Breast epithelium (tissue), 3 donors: ENCODE measurements around the gene BSN.

ENCODE experiments used
- CTCF ChIP-seq, 3 donors: fragments of 450-650 bp; IDR thresholded peaks; one replicate each; pipeline ENCODE4 v1.5.1; 2016 to 2017; ENCODE audit warnings: antibody characterized with exemption in 3 of 3, mild to moderate bottlenecking in 3 of 3, moderate library complexity in 3 of 3
- POLR2A ChIP-seq: fragments of 450-650 bp; IDR thresholded peaks from one replicate; pipeline ENCODE4 v1.6.1; 2016; ENCODE audit warnings: antibody characterized with exemption, mild to moderate bottlenecking, moderate library complexity
- POLR2AphosphoS5 ChIP-seq, 3 donors: sonication (generic); formaldehyde crosslinking; IDR thresholded peaks; one replicate each; pipeline ENCODE4 v1.6.1; 2017; ENCODE audit warnings: antibody characterized with exemption in 3 of 3

GRCh38 chr3:49702672-49703071, 148.4 kb downstream of the BSN start:
- no peak for TF ChIP-seq CTCF (IDR thresholded peaks at IDR 0.05)
- no peak for TF ChIP-seq POLR2AphosphoS5 (IDR thresholded peaks at IDR 0.05)
- no peak for TF ChIP-seq POLR2A
